SK-N-SH (cell line): ENCODE results near the gene CDH12. TPM values are rescaled to one million over a fixed set of nuclear protein-coding genes. Genes with fewer than 3 reads are reported as not detected.
"Not testable (repeated sequence)": the region's sequence is repeated elsewhere in the genome, so short reads cannot be mapped to it uniquely, and the experiment has no call there.

Experiments used
- CTCF ChIA-PET: fragments of 300-600, 350-600 bp; formaldehyde crosslinking; extraction: SDS; loops from one replicate; lab custom pipeline; 2021; lab: Yijun Ruan, JAX
- POLR2A ChIA-PET: fragments of 350-600 bp; sonication (Branson Sonifier 250); formaldehyde crosslinking; extraction: SDS; loops from one replicate; lab custom pipeline; 2020; ENCODE audit warnings: antibody characterized with exemption, inconsistent platforms; lab: Yijun Ruan, JAX
- DNase-seq: peaks from one replicate; pipeline ENCODE4 v3.0.0; 2012
- H2AFZ ChIP-seq: fragments of 200-600 bp; sonication (generic); 2 replicates; pipeline ENCODE4 v1.8.1; 2016; ENCODE audit warnings: antibody characterized with exemption, mild to moderate bottlenecking, low read depth
- H3F3A ChIP-seq: fragments of 200-600 bp; sonication (generic); replicated peaks from 2 replicates; pipeline ENCODE3; 2016; ENCODE audit warnings: antibody characterized with exemption, mild to moderate bottlenecking; ENCODE audit not compliant: insufficient read depth
- H3K27ac ChIP-seq, 2 experiments: fragments of 200-500 bp in 1 of 2; fragments of 200-600 bp in 1 of 2; sonication (Bioruptor generic) in 1 of 2; sonication (generic), shearing (Covaris generic) in 1 of 2; 2 replicates each; pipeline versions ENCODE4 v1.5.1 to v1.6.1; 2014 to 2016; ENCODE audit warnings: low read depth in 2 of 2, inconsistent platforms in 1 of 2, low read length in 1 of 2, mild to moderate bottlenecking in 1 of 2, mixed read lengths in 1 of 2
- H3K27me3 ChIP-seq: fragments of 200-600 bp; sonication (generic), shearing (Covaris generic); 2 replicates; pipeline ENCODE4 v1.6.1; 2016; ENCODE audit warnings: mixed run types; ENCODE audit not compliant: insufficient read depth
- H3K36me3 ChIP-seq, 2 experiments: fragments of 200-500 bp in 1 of 2; fragments of 200-600 bp in 1 of 2; sonication (Bioruptor generic) in 1 of 2; sonication (generic) in 1 of 2; replicated peaks in 1 of 2; 2 replicates each; pipeline versions ENCODE3 to v1.5.1; 2014 to 2016; ENCODE audit warnings: low read length in 1 of 2, mild to moderate bottlenecking in 1 of 2; ENCODE audit not compliant: insufficient read depth in 2 of 2, control insufficient read depth in 1 of 2
- H3K4me1 ChIP-seq, 2 experiments: fragments of 200-500 bp in 1 of 2; fragments of 200-600 bp in 1 of 2; sonication (Bioruptor generic) in 1 of 2; sonication (generic), shearing (Covaris generic) in 1 of 2; 2 replicates each; pipeline versions ENCODE4 v1.5.1 to v1.6.1; 2014 to 2016; ENCODE audit warnings: low read depth in 1 of 2, low read length in 1 of 2, mixed run types in 1 of 2; ENCODE audit not compliant: insufficient read depth in 2 of 2, control insufficient read depth in 1 of 2
- H3K4me2 ChIP-seq: fragments of 200-600 bp; sonication (generic), shearing (Covaris generic); 2 replicates; pipeline ENCODE4 v1.6.1; 2017; ENCODE audit warnings: mixed run types
- H3K4me3 ChIP-seq, 2 experiments: fragments of 200-500 bp in 1 of 2; fragments of 200-600 bp in 1 of 2; sonication (Bioruptor generic) in 1 of 2; sonication (generic), shearing (Covaris generic) in 1 of 2; 2 replicates each; pipeline versions ENCODE4 v1.5.1 to v1.8.1; 2014 to 2016; ENCODE audit warnings: low read depth in 2 of 2, inconsistent platforms in 1 of 2, low read length in 1 of 2, mild to moderate bottlenecking in 1 of 2, mixed read lengths in 1 of 2, moderate library complexity in 1 of 2
- H3K79me2 ChIP-seq: fragments of 200-600 bp; sonication (generic); 2 replicates; pipeline ENCODE4 v1.8.1; 2017; ENCODE audit warnings: mild to moderate bottlenecking; ENCODE audit not compliant: insufficient read depth
- H3K9ac ChIP-seq: fragments of 200-600 bp; sonication (generic); 2 replicates; pipeline ENCODE4 v1.6.1; 2017; ENCODE audit warnings: mixed run types
- H3K9me2 ChIP-seq: fragments of 200-600 bp; sonication (generic); 2 replicates; pipeline ENCODE4 v1.6.1; 2017; ENCODE audit warnings: mixed run types
- H3K9me3 ChIP-seq: fragments of 200-600 bp; sonication (generic); 2 replicates; pipeline ENCODE4 v1.6.1; 2017; ENCODE audit warnings: mixed run types, mild to moderate bottlenecking, moderate library complexity
- H4K20me1 ChIP-seq: fragments of 200-600 bp; sonication (generic); 2 replicates; pipeline ENCODE4 v1.6.1; 2017; ENCODE audit warnings: mild to moderate bottlenecking, mixed run types; ENCODE audit not compliant: insufficient read depth
- FOXM1 ChIP-seq: IDR thresholded peaks from 2 replicates; pipeline ENCODE4 v1.4.0; 2012; ENCODE audit warnings: low read depth, mild to moderate bottlenecking
- GATA2 ChIP-seq: sonication (generic); formaldehyde crosslinking; IDR thresholded peaks from 2 replicates; pipeline ENCODE4 v1.5.0; 2020; ENCODE audit warnings: mild to moderate bottlenecking, missing genetic modification reagents
- RAD21 ChIP-seq: IDR thresholded peaks from 2 replicates; pipeline ENCODE4 v1.6.1; 2012; ENCODE audit warnings: mild to moderate bottlenecking, low read length
- RCOR1 ChIP-seq: fragments of 150-350 bp; IDR thresholded peaks from 2 replicates; pipeline ENCODE4 v1.6.1; 2017; ENCODE audit warnings: antibody characterized with exemption, low read length
- SIN3A ChIP-seq: IDR thresholded peaks from 2 replicates; pipeline ENCODE4 v1.6.1; 2012; ENCODE audit warnings: low read depth, mild to moderate bottlenecking, low read length, moderate library complexity, borderline replicate concordance
- TEAD4 ChIP-seq: IDR thresholded peaks from 2 replicates; pipeline ENCODE4 v1.4.0; 2012; ENCODE audit warnings: mild to moderate bottlenecking, borderline replicate concordance; ENCODE audit not compliant: insufficient read depth
- WGBS: methylation state at CpG from one replicate; pipeline ENCODE4 v1.1.6; 2017; ENCODE audit warnings: low lambda C conversion rate; 5-methylcytosine and 5-hydroxymethylcytosine counted together
- polyA plus RNA-seq, 3 experiments: library from polyadenylated mRNA; depleted of rRNA; stranded (reverse); fragments of >200 nt; gene quantifications; 2 replicates each; pipeline ENCODE4 v1.2.3, GENCODE V29; 2012
- TF ChIP-seq, protein P1 (sequence below): IDR thresholded peaks from 2 replicates; pipeline ENCODE4 v1.4.0; 2012; ENCODE audit warnings: low read depth, borderline replicate concordance
- TF ChIP-seq, protein P2 (sequence below): fragments of 150-350 bp; IDR thresholded peaks from 2 replicates; pipeline ENCODE4 v1.6.1; 2016; ENCODE audit warnings: mild to moderate bottlenecking, low read depth, low read length

CDH12 gene
- polyA plus RNA-seq, 1 of the 3 experiments (the other 2 are of a cell fraction), result not detected

DNA sequence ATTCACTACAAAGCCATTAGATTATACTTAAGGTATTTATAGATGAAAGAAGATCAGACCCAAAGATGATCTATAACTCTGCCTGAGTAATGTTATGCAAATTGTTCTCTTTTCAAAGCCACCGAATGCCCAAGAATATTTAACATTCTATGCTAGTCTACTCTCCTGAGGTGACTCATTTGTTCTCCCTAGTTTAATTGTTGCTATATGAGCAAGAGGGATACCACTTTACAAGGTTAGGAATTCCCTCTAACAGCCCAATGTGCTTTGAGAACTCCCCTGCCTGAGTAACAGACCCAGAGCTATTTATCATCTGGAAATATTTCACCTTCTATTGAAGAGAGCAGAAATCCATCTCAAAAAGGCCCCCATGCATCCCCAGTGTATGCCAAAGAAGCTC lies 867.3 kb downstream of the CDH12 start:
- WGBS, result 4% methylated on average over 1 of the region's 1 CpG

GRCh38 chr5:21951571-21951970 lies 901.6 kb downstream of the CDH12 start:
- H3K4me3 ChIP-seq, H3K9me2 ChIP-seq, CTCF ChIA-PET, H3K4me1 ChIP-seq, H3K79me2 ChIP-seq, H4K20me1 ChIP-seq, DNase-seq, H3K9ac ChIP-seq, H3K27ac ChIP-seq, H3K9me3 ChIP-seq, H3F3A ChIP-seq, H3K4me2 ChIP-seq, H3K27me3 ChIP-seq, H2AFZ ChIP-seq, POLR2A ChIA-PET, H3K36me3 ChIP-seq: not testable (repeated sequence)
- 10% methylated on average over 1 of the region's 1 CpG for WGBS

More for the DNA sequence above, 867.3 kb downstream of the CDH12 start:
- H3F3A ChIP-seq, POLR2A ChIA-PET, H3K9ac ChIP-seq, H3K27ac ChIP-seq, H3K9me3 ChIP-seq, H2AFZ ChIP-seq, DNase-seq, H4K20me1 ChIP-seq, H3K9me2 ChIP-seq, CTCF ChIA-PET, H3K4me2 ChIP-seq, H3K4me1 ChIP-seq, H3K4me3 ChIP-seq, H3K36me3 ChIP-seq, H3K79me2 ChIP-seq, H3K27me3 ChIP-seq: not testable (repeated sequence)

DNA sequence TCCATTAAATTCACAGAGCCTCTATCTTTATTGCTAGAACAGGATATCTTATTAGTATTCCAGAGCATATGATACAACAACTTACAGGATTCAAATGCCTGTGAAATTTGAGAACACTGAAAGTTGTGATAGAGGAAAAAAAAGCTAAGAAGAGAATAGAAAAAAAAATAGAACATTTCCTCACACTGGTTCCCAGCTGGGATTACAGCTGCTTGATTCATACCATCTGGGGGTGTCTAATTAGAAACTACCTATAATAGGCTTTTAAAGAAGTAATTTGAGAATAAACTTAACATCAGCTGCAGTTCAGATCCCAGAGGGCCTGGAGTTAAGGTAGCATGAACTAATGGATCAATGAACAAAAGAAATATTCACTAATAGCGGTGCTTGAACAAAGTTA lies 922.0 kb downstream of the CDH12 start:
- CTCF ChIA-PET, result interaction anchor here (1.9 kb wide), 1 partner anchor 12 kb away, joined by 10 read pairs; no protein-coding TSS in a partner anchor
- WGBS, result 0% methylated on average over 1 of the region's 1 CpG
- DNase-seq, result no peak

More for the DNA sequence above, 922.0 kb downstream of the CDH12 start:
- no peak overlapping the region for H3K27ac ChIP-seq
- no peaks in the 10 kb centered on the region for H3F3A ChIP-seq
- no peaks in the 10 kb centered on the region for H4K20me1 ChIP-seq
- no peak overlapping the region for H2AFZ ChIP-seq
- H3K4me1 ChIP-seq, result no peaks in the 10 kb centered on the region; a peak in 1 of 4 replicates
- TF ChIP-seq RAD21 (no peak), RCOR1 (no peak), TEAD4 (no peak), SIN3A (no peak), FOXM1 (no peak), GATA2 (no peak)
- TF ChIP-seq, protein P1, sequence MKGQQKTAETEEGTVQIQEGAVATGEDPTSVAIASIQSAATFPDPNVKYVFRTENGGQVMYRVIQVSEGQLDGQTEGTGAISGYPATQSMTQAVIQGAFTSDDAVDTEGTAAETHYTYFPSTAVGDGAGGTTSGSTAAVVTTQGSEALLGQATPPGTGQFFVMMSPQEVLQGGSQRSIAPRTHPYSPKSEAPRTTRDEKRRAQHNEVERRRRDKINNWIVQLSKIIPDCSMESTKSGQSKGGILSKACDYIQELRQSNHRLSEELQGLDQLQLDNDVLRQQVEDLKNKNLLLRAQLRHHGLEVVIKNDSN, result no peak
- TF ChIP-seq, protein P2, sequence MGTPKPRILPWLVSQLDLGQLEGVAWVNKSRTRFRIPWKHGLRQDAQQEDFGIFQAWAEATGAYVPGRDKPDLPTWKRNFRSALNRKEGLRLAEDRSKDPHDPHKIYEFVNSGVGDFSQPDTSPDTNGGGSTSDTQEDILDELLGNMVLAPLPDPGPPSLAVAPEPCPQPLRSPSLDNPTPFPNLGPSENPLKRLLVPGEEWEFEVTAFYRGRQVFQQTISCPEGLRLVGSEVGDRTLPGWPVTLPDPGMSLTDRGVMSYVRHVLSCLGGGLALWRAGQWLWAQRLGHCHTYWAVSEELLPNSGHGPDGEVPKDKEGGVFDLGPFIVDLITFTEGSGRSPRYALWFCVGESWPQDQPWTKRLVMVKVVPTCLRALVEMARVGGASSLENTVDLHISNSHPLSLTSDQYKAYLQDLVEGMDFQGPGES, result no peak
- no peak overlapping the region for H3K4me2 ChIP-seq
- no peaks in the 10 kb centered on the region for H3K9me3 ChIP-seq
- H3K9ac ChIP-seq, result no peak overlapping the region
- H3K36me3 ChIP-seq, result no peaks in the 10 kb centered on the region
- no peaks in the 10 kb centered on the region for H3K79me2 ChIP-seq
- H3K9me2 ChIP-seq, result peaks cover 3% of the 10 kb centered on the region; the same call in 1 of the 2 replicates
- H3K27me3 ChIP-seq, result no peaks in the 10 kb centered on the region; the same call in 1 of the 2 replicates
- no peak overlapping the region for H3K4me3 ChIP-seq
- POLR2A ChIA-PET, result no interaction called here
